CD14-positive monocyte (primary cell): Measurements from ENCODE around the gene ACTL8. TPM values are rescaled to one million over a fixed set of nuclear protein-coding genes. Genes with fewer than 3 reads are reported as not detected.
A peak's percentile ranks its signal among the peaks of the same experiment; 100 is the strongest.

Source experiments
- DNase-seq, 3 donors: peaks; one replicate each; pipeline ENCODE4 v3.0.0-alpha.2; 2011 to 2022
- H2AFZ ChIP-seq: 2 replicates; pipeline ENCODE4 v1.6.0; 2012; ENCODE audit warnings: mild to moderate bottlenecking, low read depth, low read length, inconsistent platforms; ENCODE audit not compliant: insufficient read depth, poor library complexity, severe bottlenecking
- H3K27ac ChIP-seq, 2 donors: 1 replicate in 1 of 2; 2 replicates in 1 of 2; pipeline ENCODE4 v1.5.1; 2012 to 2013; ENCODE audit warnings: low read length in 2 of 2, control low read depth in 1 of 2, inconsistent platforms in 1 of 2, low read depth in 1 of 2, mild to moderate bottlenecking in 1 of 2
- H3K27me3 ChIP-seq, 2 donors: one replicate each; pipeline versions ENCODE4 v1.6.0 to v1.6.1; 2011 to 2013; ENCODE audit warnings: low read length in 2 of 2; ENCODE audit not compliant: control insufficient read depth in 2 of 2, insufficient read depth in 2 of 2
- H3K36me3 ChIP-seq, 2 donors: replicated peaks in 1 of 2; 1 replicate in 1 of 2; 2 replicates in 1 of 2; pipeline versions ENCODE4 v1.5.1 to v1.6.1; 2012 to 2013; ENCODE audit warnings: low read length in 2 of 2, control low read depth in 1 of 2, inconsistent platforms in 1 of 2, mild to moderate bottlenecking in 1 of 2; ENCODE audit not compliant: insufficient read depth in 2 of 2, control insufficient read depth in 1 of 2
- H3K4me1 ChIP-seq, 2 donors: 1 replicate in 1 of 2; 2 replicates in 1 of 2; pipeline versions ENCODE4 v1.5.1 to v1.6.1; 2012 to 2013; ENCODE audit warnings: low read length in 2 of 2, control low read depth in 1 of 2, inconsistent platforms in 1 of 2, mild to moderate bottlenecking in 1 of 2, moderate library complexity in 1 of 2; ENCODE audit not compliant: insufficient read depth in 2 of 2, control insufficient read depth in 1 of 2
- H3K4me2 ChIP-seq: replicated peaks from 2 replicates; pipeline ENCODE3; 2012; ENCODE audit warnings: low read length, moderate library complexity, mild to moderate bottlenecking; ENCODE audit not compliant: poor library complexity, severe bottlenecking; ENCODE audit errors: extremely low read depth
- H3K4me3 ChIP-seq, 3 experiments: fragments of 200-600 bp in 1 of 3; sonication (generic) in 1 of 3; replicated peaks in 1 of 3; 1 replicate in 2 of 3; 2 replicates in 1 of 3; pipeline ENCODE4 v1.5.1; 2011 to 2013; ENCODE audit warnings: low read length in 3 of 3, mild to moderate bottlenecking in 3 of 3, control low read depth in 2 of 3, low read depth in 2 of 3, inconsistent platforms in 1 of 3, moderate library complexity in 1 of 3
- H3K79me2 ChIP-seq: 2 replicates; pipeline ENCODE4 v1.6.0; 2012; ENCODE audit warnings: mild to moderate bottlenecking, control low read depth, inconsistent platforms, low read length, moderate library complexity; ENCODE audit not compliant: insufficient read depth
- H3K9ac ChIP-seq: 2 replicates; pipeline ENCODE4 v1.6.0; 2017; ENCODE audit warnings: low read length, mild to moderate bottlenecking; ENCODE audit not compliant: insufficient read depth, poor library complexity, severe bottlenecking
- H3K9me3 ChIP-seq, 2 donors: replicated peaks in 1 of 2; 1 replicate in 1 of 2; 2 replicates in 1 of 2; pipeline versions ENCODE4 v1.5.1 to v1.6.1; 2012 to 2013; ENCODE audit warnings: low read length in 2 of 2, control low read depth in 1 of 2; ENCODE audit not compliant: control insufficient read depth in 1 of 2, insufficient read depth in 1 of 2
- H4K20me1 ChIP-seq: 2 replicates; pipeline ENCODE4 v1.6.0; 2012; ENCODE audit warnings: mild to moderate bottlenecking, low read length, control low read depth, moderate library complexity; ENCODE audit not compliant: insufficient read depth
- H3K27ac Mint-ChIP-seq, 7 donors: one replicate each; pipeline ENCODE4 v1.8.0; 2020; ENCODE audit warnings: mild to moderate bottlenecking in 7 of 7, mixed read lengths in 7 of 7, moderate library complexity in 6 of 7, inconsistent platforms in 2 of 7
- H3K27me3 Mint-ChIP-seq, 3 donors: one replicate each; pipeline ENCODE4 v1.8.0; 2021 to 2022; ENCODE audit warnings: low read depth in 3 of 3, mild to moderate bottlenecking in 3 of 3, mixed read lengths in 3 of 3, moderate library complexity in 3 of 3, inconsistent platforms in 1 of 3
- H3K36me3 Mint-ChIP-seq, 2 donors: one replicate each; pipeline ENCODE4 v1.8.0; 2020; ENCODE audit warnings: mixed read lengths in 2 of 2, inconsistent platforms in 1 of 2, mild to moderate bottlenecking in 1 of 2
- H3K4me1 Mint-ChIP-seq: one replicate; pipeline ENCODE4 v1.8.0; 2020; ENCODE audit warnings: mild to moderate bottlenecking, mixed read lengths
- H3K4me3 Mint-ChIP-seq, 2 donors: one replicate each; pipeline ENCODE4 v1.8.0; 2020; ENCODE audit warnings: mild to moderate bottlenecking in 2 of 2, mixed read lengths in 2 of 2, moderate library complexity in 1 of 2
- H3K9me3 Mint-ChIP-seq, 7 donors: one replicate each; pipeline ENCODE4 v1.8.0; 2020 to 2022; ENCODE audit warnings: mixed read lengths in 7 of 7, mild to moderate bottlenecking in 6 of 7, moderate library complexity in 6 of 7, inconsistent platforms in 2 of 7
- CTCF ChIP-seq: fragments of 200-600 bp; IDR thresholded peaks from one replicate; pipeline ENCODE4 v1.8.0; 2022; ENCODE audit warnings: antibody characterized with exemption, mild to moderate bottlenecking
- WGBS: methylation state at CpG from one replicate; pipeline ENCODE4 v1.1.5; 2013; ENCODE audit warnings: missing lambda C conversion rate; ENCODE audit not compliant: insufficient coverage; 5-methylcytosine and 5-hydroxymethylcytosine counted together
- intact Hi-C, 2 donors: fragments of 100-400 bp; cut with micrococcal nuclease; formaldehyde crosslinking; loops; one replicate each; pipeline versions ENCODE4 v1.15.0 to v1.15.1; 2023
- polyA plus RNA-seq, 3 donors: library from polyadenylated mRNA; depleted of rRNA in 1 of 3; unstranded in 2 of 3; stranded (reverse) in 1 of 3; fragments of 300-500 nt in 2 of 3; fragments of >200 nt in 1 of 3; fragmentation: Illumina TruSeq in 2 of 3; gene quantifications; 1 replicate in 2 of 3; 2 replicates in 1 of 3; pipeline ENCODE4 v1.2.3, GENCODE V29; 2012 to 2021

The ACTL8 gene
- polyA plus RNA-seq, 3 donors: not detected

GRCh38 chr1:17735793-17736192 lies 19.3 kb upstream of the ACTL8 start:
- Histone ChIP-seq H4K20me1 (no peaks in the 10 kb centered on the region), H3K4me1 (no peaks in the 10 kb centered on the region), H3K4me3 (no peak overlapping the region), H3K79me2 (no peaks in the 10 kb centered on the region), H2AFZ (no peak overlapping the region), H3K9ac (no peak overlapping the region), H3K9me3 (no peaks in the 10 kb centered on the region), H3K36me3 (no peaks in the 10 kb centered on the region), H3K27ac (no peak overlapping the region), H3K4me2 (no peak overlapping the region), H3K27me3 (no peaks in the 10 kb centered on the region)
- intact Hi-C loops: no loop called here
- Mint-ChIP-seq H3K4me3 (no peak overlapping the region), H3K27me3 (peaks cover 4 to 7% (median 6%) of the 10 kb centered on the region in 3 donors), H3K36me3 (no peaks in the 10 kb centered on the region), H3K27ac (no peak overlapping the region), H3K4me1 (no peaks in the 10 kb centered on the region), H3K9me3 (peaks cover 0 to 2% (median 0%) of the 10 kb centered on the region in 7 donors)
- no peak for TF ChIP-seq CTCF
- 89% methylated on average over 4 of the region's 7 CpGs for WGBS
- DNase-seq: no peak

- H3K27ac Mint-ChIP-seq: no peak overlapping the region
- Histone ChIP-seq H4K20me1 (no peaks in the 10 kb centered on the region), H3K4me1 (no peaks in the 10 kb centered on the region), H3K79me2 (no peaks in the 10 kb centered on the region), H3K9ac (no peak overlapping the region), H3K4me2 (no peak overlapping the region), H3K27me3 (no peaks in the 10 kb centered on the region), H2AFZ (no peak overlapping the region), H3K27ac (no peak overlapping the region), H3K36me3 (no peaks in the 10 kb centered on the region), H3K4me3 (no peak overlapping the region), H3K9me3 (no peaks in the 10 kb centered on the region)
- peaks cover 0 to 2% (median 0%) of the 10 kb centered on the region in 7 donors for H3K9me3 Mint-ChIP-seq
- WGBS: 71% methylated on average over 4 of the region's 6 CpGs
- no peaks in the 10 kb centered on the region for H3K36me3 Mint-ChIP-seq
- TF ChIP-seq CTCF: no peak
- peaks cover 4 to 9% (median 7%) of the 10 kb centered on the region in 3 donors for H3K27me3 Mint-ChIP-seq
- no peaks in the 10 kb centered on the region for H3K4me1 Mint-ChIP-seq
- DNase-seq: no peak
- intact Hi-C loops: no loop called here
- H3K4me3 Mint-ChIP-seq: peak overlapping the region in 1 of 2 donors; percentile 39
These were observed 18.5 kb upstream of the ACTL8 start for GRCh38 chr1:17736625-17737024.
